Right ventricle myocardium inferior (tissue), 1 donor: ENCODE results near the gene MAK. TPM values are rescaled to one million over a fixed set of nuclear protein-coding genes. Genes with fewer than 3 reads are reported as not detected.
"Not testable (repeated sequence)": the region's sequence is repeated elsewhere in the genome, so short reads cannot be mapped to it uniquely, and the experiment has no call there.

Source experiments
- ATAC-seq: fragments of 200-7000 bp; cut with Tn5 transposase; one replicate; pipeline ENCODE4 v1.9.1; 2020; ENCODE audit warnings: mild to moderate bottlenecking, moderate library complexity
- DNase-seq: peaks from one replicate; pipeline ENCODE4 v3.0.0; 2021; ENCODE audit errors: missing footprints
- intact Hi-C: fragments of 100-400 bp; cut with DNase I; formaldehyde crosslinking; loops from one replicate; pipeline ENCODE4 v1.11.0; 2022
- long read RNA-seq: library from polyadenylated mRNA; unstranded; transcript quantifications from one replicate; pipeline ENCODE4 v2.0.0, GENCODE V29; 2021
- total RNA-seq: library from RNA; stranded (reverse); fragmentation: NEBNext Ultra II Directional; extraction: Animal tissue kit (Norgen Biotek cat#: 25700); gene quantifications from one replicate; pipeline ENCODE4 v1.2.1, GENCODE V29; 2021
- donor health status: DM: no; HTN: yes; CAD: no; lungs with severe emphysema.

The MAK gene
- total RNA-seq = not detected
- long read RNA-seq = 0 reads

- ATAC-seq (peak; percentile 97), DNase-seq (peak; percentile 91)
- intact Hi-C loops = no loop called here
Observed at GRCh38 chr6:10837995-10838793, at the start of gene MAK. TSS of gene MAK (minus strand) at chr6:10838539. CDS start at chr6:10830648, 7,891 bp downstream.

- no peak for DNase-seq
- peak; percentile 45 for ATAC-seq
Observed at GRCh38 chr6:10886691-10887502, 48.6 kb upstream of the MAK start, which contains the start of gene SYCP2L. TSS of gene SYCP2L (plus strand) at chr6:10887052. CDS start at chr6:10887127, 75 bp downstream.

GRCh38 chr6:10886365-10886690 lies 48.0 kb upstream of the MAK start:
- intact Hi-C loops = not testable (repeated sequence)

More at GRCh38 chr6:10886691-10887502, 48.6 kb upstream of the MAK start, which contains the start of gene SYCP2L:
- intact Hi-C loops = no loop called here

GRCh38 chr6:10884245-10884972 lies 46.1 kb upstream of the MAK start:
- ATAC-seq (no peak), DNase-seq (no peak)
- intact Hi-C loops = no loop called here

More at GRCh38 chr6:10886365-10886690, 48.0 kb upstream of the MAK start:
- DNase-seq, ATAC-seq: not testable (repeated sequence)

- intact Hi-C loops = no loop called here
- ATAC-seq (no peak), DNase-seq (no peak)
Observed at GRCh38 chr6:10883312-10884244, 45.2 kb upstream of the MAK start.

- intact Hi-C loops = no loop called here
- ATAC-seq (no peak), DNase-seq (no peak)
Observed at GRCh38 chr6:10882657-10883171, 44.4 kb upstream of the MAK start.

GRCh38 chr6:10882253-10882630 lies 43.9 kb upstream of the MAK start:
- intact Hi-C loops, ATAC-seq, DNase-seq: not testable (repeated sequence)

- ATAC-seq (no peak), DNase-seq (no peak)
- intact Hi-C loops = no loop called here
Observed at GRCh38 chr6:10880366-10880765, 42.0 kb upstream of the MAK start.

- DNase-seq (no peak), ATAC-seq (no peak)
- intact Hi-C loops = no loop called here
Observed at GRCh38 chr6:10877871-10878270, 39.5 kb upstream of the MAK start.

GRCh38 chr6:10877012-10877411 lies 38.7 kb upstream of the MAK start:
- ATAC-seq (no peak), DNase-seq (no peak)
- intact Hi-C loops = no loop called here

GRCh38 chr6:10875026-10875425 lies 36.7 kb upstream of the MAK start:
- intact Hi-C loops = no loop called here
- no peak for DNase-seq
- ATAC-seq = no peak

GRCh38 chr6:10874207-10874606 lies 35.9 kb upstream of the MAK start:
- no peak for ATAC-seq
- intact Hi-C loops = no loop called here

GRCh38 chr6:10873374-10873773 lies 35.0 kb upstream of the MAK start:
- DNase-seq (no peak), ATAC-seq (no peak)
- intact Hi-C loops = no loop called here

More at GRCh38 chr6:10874207-10874606, 35.9 kb upstream of the MAK start:
- no peak for DNase-seq

GRCh38 chr6:10867952-10868351 lies 29.6 kb upstream of the MAK start:
- ATAC-seq = no peak
- DNase-seq = no peak
- intact Hi-C loops = no loop called here

GRCh38 chr6:10866709-10867108 lies 28.4 kb upstream of the MAK start:
- intact Hi-C loops, DNase-seq, ATAC-seq: not testable (repeated sequence)

- DNase-seq, intact Hi-C loops, ATAC-seq: not testable (repeated sequence)
Observed at GRCh38 chr6:10863031-10863430, 24.7 kb upstream of the MAK start.

GRCh38 chr6:10862361-10862760 lies 24.0 kb upstream of the MAK start:
- no peak for DNase-seq
- intact Hi-C loops = no loop called here
- ATAC-seq = no peak

- no peak for ATAC-seq
- intact Hi-C loops = no loop called here
- no peak for DNase-seq
Observed at GRCh38 chr6:10861086-10861485, 22.7 kb upstream of the MAK start.
